K562 (cell line): ENCODE measurements around the gene SLC6A6. TPM values are rescaled to one million over a fixed set of nuclear protein-coding genes. Genes with fewer than 3 reads are reported as not detected.

Experiments used
- ATAC-seq: fragments of 200-7000 bp; cut with Tn5 transposase; 3 replicates; pipeline ENCODE4 v1.9.1; 2020; ENCODE audit warnings: moderate library complexity
- BruUV-seq: library from RNA; stranded (reverse); fragments of 400-500 nt; replicated peaks from 2 replicates; lab custom pipeline; 2021; lab: Mats Ljungman, UMichigan
- CTCF ChIA-PET: fragments of 300-600 bp; formaldehyde crosslinking; extraction: SDS; loops from one replicate; lab custom pipeline; 2021; ENCODE audit warnings: low intra/inter-chr PET ratio; lab: Yijun Ruan, JAX
- POLR2A ChIA-PET: fragments of 300-600, 350-650 bp; sonication (Branson Sonifier 250); formaldehyde crosslinking; extraction: SDS; loops from one replicate; lab custom pipeline; 2021; ENCODE audit warnings: antibody characterized with exemption, inconsistent platforms; lab: Yijun Ruan, JAX
- DNase-seq, 4 experiments: peaks; one replicate each; pipeline versions ENCODE4 v3.0.0 to v3.0.0-alpha.2; 2011 to 2018; ENCODE audit warnings: low spot score in 3 of 4, mixed read lengths in 3 of 4; ENCODE audit errors: extremely low read depth in 1 of 4
- FAIRE-seq: peaks from 2 replicates; lab custom pipeline; 2011; peaks lifted over from hg19 to GRCh38; lab: Jason Lieb, UNC
- H2AFZ ChIP-seq: 2 replicates; pipeline ENCODE4 v1.6.0; 2011; ENCODE audit warnings: low read depth, low read length, control low read depth, inconsistent platforms
- H3K27ac ChIP-seq: fragments of 200-600 bp; 3 replicates; pipeline ENCODE4 v1.8.0; 2011; ENCODE audit warnings: low read depth, mild to moderate bottlenecking, control low read depth, inconsistent platforms, low read length, moderate library complexity, mixed read lengths; ENCODE audit errors: extremely low read depth
- H3K27me3 ChIP-seq, 2 experiments: fragments of 300-600 bp in 1 of 2; 2 replicates in 1 of 2; 3 replicates in 1 of 2; pipeline versions ENCODE4 v1.6.0 to v1.8.0; 2011; ENCODE audit warnings: inconsistent platforms in 2 of 2, low read length in 2 of 2, mild to moderate bottlenecking in 1 of 2, mixed read lengths in 1 of 2, moderate library complexity in 1 of 2; ENCODE audit not compliant: control insufficient read depth in 2 of 2, insufficient read depth in 2 of 2
- H3K36me3 ChIP-seq: fragments of 300-600 bp; 3 replicates; pipeline ENCODE4 v1.8.0; 2011; ENCODE audit warnings: mild to moderate bottlenecking, low read length, inconsistent platforms; ENCODE audit not compliant: control insufficient read depth, insufficient read depth
- H3K4me1 ChIP-seq, 2 experiments: fragments of 200-600 bp in 1 of 2; replicated peaks in 1 of 2; 2 replicates in 1 of 2; 3 replicates in 1 of 2; pipeline versions ENCODE4 v1.5.1 to v1.8.0; 2011; ENCODE audit warnings: inconsistent platforms in 2 of 2, low read length in 2 of 2, mild to moderate bottlenecking in 1 of 2, mixed read lengths in 1 of 2, moderate library complexity in 1 of 2; ENCODE audit not compliant: control insufficient read depth in 2 of 2, insufficient read depth in 2 of 2
- H3K4me2 ChIP-seq: 2 replicates; pipeline ENCODE4 v1.6.1; 2011; ENCODE audit warnings: low read length, control low read depth, inconsistent platforms, mixed read lengths; ENCODE audit not compliant: insufficient read depth
- H3K4me3 ChIP-seq: fragments of 200-600 bp; sonication (generic), shearing (Covaris generic); 2 replicates; pipeline ENCODE4 v1.5.1; 2016; ENCODE audit warnings: control low read depth, inconsistent platforms
- H3K79me2 ChIP-seq: fragments of 200-600 bp; 3 replicates; pipeline ENCODE4 v1.8.0; 2011; ENCODE audit warnings: low read length, inconsistent platforms; ENCODE audit not compliant: control insufficient read depth, insufficient read depth
- H3K9ac ChIP-seq, 2 experiments: 2 replicates each; pipeline versions ENCODE4 v1.6.0 to v1.6.1; 2011; ENCODE audit warnings: low read depth in 2 of 2, low read length in 2 of 2, control low read depth in 1 of 2, inconsistent platforms in 1 of 2, mild to moderate bottlenecking in 1 of 2, mixed read lengths in 1 of 2; ENCODE audit not compliant: insufficient read depth in 1 of 2
- H3K9me1 ChIP-seq: one replicate; pipeline ENCODE4 v1.6.0; 2011; ENCODE audit warnings: inconsistent platforms, mild to moderate bottlenecking, low read length, moderate library complexity; ENCODE audit not compliant: control insufficient read depth, insufficient read depth
- H3K9me3 ChIP-seq: replicated peaks from 2 replicates; pipeline ENCODE4 v1.5.1; 2011; ENCODE audit warnings: low read depth, low read length, inconsistent platforms; ENCODE audit not compliant: control insufficient read depth, insufficient read depth
- H4K20me1 ChIP-seq: replicated peaks from 2 replicates; pipeline ENCODE4 v1.6.1; 2011; ENCODE audit warnings: low read length, inconsistent platforms, mixed read lengths; ENCODE audit not compliant: control insufficient read depth, insufficient read depth
- ARHGAP35 ChIP-seq: fragments of 450-650 bp; IDR thresholded peaks from 2 replicates; pipeline ENCODE4 v1.6.1; 2018; ENCODE audit not compliant: partially characterized antibody
- MIER1 ChIP-seq: fragments of 450-650 bp; IDR thresholded peaks from 2 replicates; pipeline ENCODE4 v1.6.1; 2016; ENCODE audit warnings: antibody characterized with exemption, mild to moderate bottlenecking, low read depth
- SAP30 ChIP-seq: fragments of 200-600 bp; sonication (generic); IDR thresholded peaks from 2 replicates; pipeline ENCODE4 v1.6.1; 2012; ENCODE audit warnings: borderline replicate concordance, low read depth, mild to moderate bottlenecking, moderate library complexity, low read length, control low read depth, inconsistent platforms; ENCODE audit not compliant: insufficient read depth, poor library complexity, severe bottlenecking
- SPI1 ChIP-seq: IDR thresholded peaks from 2 replicates; pipeline ENCODE4 v1.6.1; 2011; ENCODE audit warnings: low read depth, low read length, control low read depth, borderline replicate concordance
- ZNF274 ChIP-seq: IDR thresholded peaks from 2 replicates; pipeline ENCODE4 v1.6.1; 2011; ENCODE audit warnings: low read depth, mild to moderate bottlenecking, low read length, moderate library complexity, borderline replicate concordance
- WGBS: fragments of 100-300 bp; shearing (Covaris generic); methylation state at CpG from one replicate; pipeline ENCODE4 v1.1.6; 2016; ENCODE audit warnings: low coverage, mixed read lengths; ENCODE audit not compliant: insufficient coverage; ENCODE audit errors: missing lambda C conversion rate; 5-methylcytosine and 5-hydroxymethylcytosine counted together
- in situ Hi-C: fragments of 300-500 bp; cut with MboI; formaldehyde crosslinking; loops from 4 replicates; pipeline ENCODE4 v1.15.0; 2018; ENCODE audit warnings: inconsistent platforms, mixed read lengths
- intact Hi-C: fragments of 100-400 bp; cut with micrococcal nuclease; formaldehyde crosslinking; loops from 2 replicates; pipeline ENCODE4 v1.14.2; 2022
- polyA plus RNA-seq, 8 experiments: library from polyadenylated mRNA; depleted of rRNA in 4 of 8; stranded (reverse) in 5 of 8; unstranded in 3 of 8; fragments of >200 nt; fragmentation: Nextera tagmentation in 2 of 8; fragmentation: Illumina TruSeq in 1 of 8; extraction: Ambion mirVana in 2 of 8; extraction: Trizol in 1 of 8; gene quantifications; 2 replicates each; pipeline versions ENCODE4 v1.2.1 to v1.2.3, GENCODE V29; 2011 to 2014; ENCODE audit warnings: inconsistent platforms in 1 of 8, missing spikeins in 1 of 8
- total RNA-seq, 7 experiments: library from RNA; depleted of rRNA in 6 of 7; stranded (reverse); fragments of >200 nt in 6 of 7; fragmentation: Illumina TruSeq in 2 of 7; extraction: Trizol in 2 of 7; gene quantifications; 2 replicates each; pipeline versions ENCODE4 v1.2.1 to v1.2.3, GENCODE V29; 2011 to 2021; ENCODE audit warnings: low replicate concordance in 1 of 7
- TF ChIP-seq, protein P1 (sequence below), 2 experiments: fragments of 200-800 bp in 1 of 2; sonication (Bioruptor generic) in 1 of 2; sonication (generic) in 1 of 2; formaldehyde crosslinking in 1 of 2; IDR thresholded peaks in 1 of 2; conservative IDR thresholded peaks in 1 of 2; 2 replicates each; pipeline versions ENCODE4 v1.5.0 to v1.6.1; 2016 to 2020; ENCODE audit warnings: missing compliant biosample characterization in 1 of 2, missing genetic modification characterization in 1 of 2, missing genetic modification reagents in 1 of 2
- TF ChIP-seq, protein P2 (sequence below), 2 experiments: fragments of 450-650 bp; formaldehyde crosslinking in 1 of 2; IDR thresholded peaks; 2 replicates each; pipeline versions ENCODE4 v1.4.0 to v1.6.1; 2014 to 2020; ENCODE audit warnings: mild to moderate bottlenecking in 2 of 2, borderline replicate concordance in 1 of 2, low read depth in 1 of 2

Gene SLC6A6
- total and polyA plus RNA-seq, 9 of the 15 experiments (the other 6 are each of a cell fraction or from before 2014, with no cell fraction given) = 12.3 to 203 (median 93.2) TPM

DNA sequence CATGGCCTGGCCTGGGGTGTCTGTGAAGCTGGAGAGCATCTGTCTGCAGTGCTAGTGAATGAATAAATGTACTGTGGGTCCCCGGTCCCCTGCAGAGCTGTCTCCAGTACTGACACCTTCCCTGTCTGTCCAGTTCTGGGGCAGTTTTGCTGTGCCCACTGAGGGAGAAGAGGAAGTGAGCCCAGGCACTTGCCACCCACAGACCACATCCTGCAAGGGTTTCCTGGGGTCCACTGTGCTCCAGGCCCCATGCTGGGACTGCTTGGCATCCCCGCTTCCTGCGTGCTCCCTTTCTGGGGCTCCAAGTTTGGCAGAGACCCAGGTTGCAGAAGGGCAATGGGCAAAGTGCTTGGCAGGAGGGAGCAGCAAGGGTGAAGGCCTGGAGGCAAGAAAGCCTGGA, 4.9 kb upstream of the SLC6A6 start:
- Histone ChIP-seq H3K27ac (no peak overlapping the region), H2AFZ (no peak overlapping the region), H3K4me2 (no peak overlapping the region), H3K4me1 (peaks cover 0 to 22% of the 10 kb centered on the region in 2 experiments; a peak in 3 of 5 replicates), H3K9me1 (no peaks in the 10 kb centered on the region), H3K4me3 (no peak overlapping the region), H3K9ac (peak overlapping the region in 1 of 2 experiments; percentile 19; a peak in 2 of 4 replicates), H3K27me3 (no peaks in the 10 kb centered on the region), H3K36me3 (no peaks in the 10 kb centered on the region), H4K20me1 (no peaks in the 10 kb centered on the region), H3K79me2 (peaks cover 2% of the 10 kb centered on the region; the same call in 2 of the 3 replicates), H3K9me3 (no peaks in the 10 kb centered on the region)
- TF ChIP-seq SAP30 (no peak), ZNF274 (no peak), SPI1 (peak; percentile 36; the same call in 1 of the 2 replicates), MIER1 (no peak), ARHGAP35 (no peak)
- TF ChIP-seq, protein P1, sequence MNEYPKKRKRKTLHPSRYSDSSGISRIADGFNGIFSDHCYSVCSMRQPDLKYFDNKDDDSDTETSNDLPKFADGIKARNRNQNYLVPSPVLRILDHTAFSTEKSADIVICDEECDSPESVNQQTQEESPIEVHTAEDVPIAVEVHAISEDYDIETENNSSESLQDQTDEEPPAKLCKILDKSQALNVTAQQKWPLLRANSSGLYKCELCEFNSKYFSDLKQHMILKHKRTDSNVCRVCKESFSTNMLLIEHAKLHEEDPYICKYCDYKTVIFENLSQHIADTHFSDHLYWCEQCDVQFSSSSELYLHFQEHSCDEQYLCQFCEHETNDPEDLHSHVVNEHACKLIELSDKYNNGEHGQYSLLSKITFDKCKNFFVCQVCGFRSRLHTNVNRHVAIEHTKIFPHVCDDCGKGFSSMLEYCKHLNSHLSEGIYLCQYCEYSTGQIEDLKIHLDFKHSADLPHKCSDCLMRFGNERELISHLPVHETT (CRISPR knock-in tag; conservative IDR thresholded peaks at IDR 0.05 in 1 of 2, IDR thresholded peaks at IDR 0.05 in 1 of 2) = no peak
- TF ChIP-seq, protein P2, sequence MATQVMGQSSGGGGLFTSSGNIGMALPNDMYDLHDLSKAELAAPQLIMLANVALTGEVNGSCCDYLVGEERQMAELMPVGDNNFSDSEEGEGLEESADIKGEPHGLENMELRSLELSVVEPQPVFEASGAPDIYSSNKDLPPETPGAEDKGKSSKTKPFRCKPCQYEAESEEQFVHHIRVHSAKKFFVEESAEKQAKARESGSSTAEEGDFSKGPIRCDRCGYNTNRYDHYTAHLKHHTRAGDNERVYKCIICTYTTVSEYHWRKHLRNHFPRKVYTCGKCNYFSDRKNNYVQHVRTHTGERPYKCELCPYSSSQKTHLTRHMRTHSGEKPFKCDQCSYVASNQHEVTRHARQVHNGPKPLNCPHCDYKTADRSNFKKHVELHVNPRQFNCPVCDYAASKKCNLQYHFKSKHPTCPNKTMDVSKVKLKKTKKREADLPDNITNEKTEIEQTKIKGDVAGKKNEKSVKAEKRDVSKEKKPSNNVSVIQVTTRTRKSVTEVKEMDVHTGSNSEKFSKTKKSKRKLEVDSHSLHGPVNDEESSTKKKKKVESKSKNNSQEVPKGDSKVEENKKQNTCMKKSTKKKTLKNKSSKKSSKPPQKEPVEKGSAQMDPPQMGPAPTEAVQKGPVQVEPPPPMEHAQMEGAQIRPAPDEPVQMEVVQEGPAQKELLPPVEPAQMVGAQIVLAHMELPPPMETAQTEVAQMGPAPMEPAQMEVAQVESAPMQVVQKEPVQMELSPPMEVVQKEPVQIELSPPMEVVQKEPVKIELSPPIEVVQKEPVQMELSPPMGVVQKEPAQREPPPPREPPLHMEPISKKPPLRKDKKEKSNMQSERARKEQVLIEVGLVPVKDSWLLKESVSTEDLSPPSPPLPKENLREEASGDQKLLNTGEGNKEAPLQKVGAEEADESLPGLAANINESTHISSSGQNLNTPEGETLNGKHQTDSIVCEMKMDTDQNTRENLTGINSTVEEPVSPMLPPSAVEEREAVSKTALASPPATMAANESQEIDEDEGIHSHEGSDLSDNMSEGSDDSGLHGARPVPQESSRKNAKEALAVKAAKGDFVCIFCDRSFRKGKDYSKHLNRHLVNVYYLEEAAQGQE (IDR thresholded peaks at IDR 0.05; ENCODE audit: borderline replicate concordance) = no peak
- TF ChIP-seq, protein P2 (CRISPR knock-in tag; IDR thresholded peaks at IDR 0.05; ENCODE audit: low read depth) = no peak
- BruUV-seq = no TSS peak
- ATAC-seq (no peak), DNase-seq (no peak), FAIRE-seq (no peak)
- intact Hi-C loops = no loop called here
- 66% methylated on average over 3 of the region's 3 CpGs for WGBS
- ChIA-PET POLR2A (interaction anchor here (0.7 kb wide), 1 partner anchor 42 kb away, joined by 3 read pairs; no protein-coding TSS in a partner anchor), CTCF (no interaction called here)
- in situ Hi-C loops = no loop called here
